Measurements from ENCODE around the gene SLCO3A1.
"Not testable (repeated sequence)": the region's sequence is repeated elsewhere in the genome, so short reads cannot be mapped to it uniquely, and the experiment has no call there.

SLCO3A1 gene

DNA sequence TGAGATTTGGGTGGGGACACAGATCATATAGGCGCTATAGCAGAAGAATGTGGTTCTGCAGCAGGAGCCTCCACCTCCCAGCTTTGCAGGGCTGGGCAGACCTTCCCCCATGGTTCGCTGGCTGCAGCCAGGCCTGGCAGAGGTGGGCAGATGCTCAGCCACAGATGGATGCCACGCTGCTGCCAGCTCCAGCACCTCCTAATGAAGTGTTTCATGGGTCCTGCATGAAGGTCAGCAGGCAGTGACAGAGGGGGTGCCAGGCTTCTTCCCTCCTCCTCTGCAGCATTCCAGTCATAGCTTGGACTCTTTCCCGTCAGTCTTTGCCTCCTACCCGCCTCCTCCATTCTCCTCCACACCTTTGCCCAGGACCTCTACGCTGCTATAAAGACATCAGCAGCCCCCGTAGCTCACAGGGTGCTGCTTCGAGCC lies 85.9 kb downstream of the SLCO3A1 start:
- DNase-seq (ENCODE audit: low read depth in 3 of 3) = no peak

DNA sequence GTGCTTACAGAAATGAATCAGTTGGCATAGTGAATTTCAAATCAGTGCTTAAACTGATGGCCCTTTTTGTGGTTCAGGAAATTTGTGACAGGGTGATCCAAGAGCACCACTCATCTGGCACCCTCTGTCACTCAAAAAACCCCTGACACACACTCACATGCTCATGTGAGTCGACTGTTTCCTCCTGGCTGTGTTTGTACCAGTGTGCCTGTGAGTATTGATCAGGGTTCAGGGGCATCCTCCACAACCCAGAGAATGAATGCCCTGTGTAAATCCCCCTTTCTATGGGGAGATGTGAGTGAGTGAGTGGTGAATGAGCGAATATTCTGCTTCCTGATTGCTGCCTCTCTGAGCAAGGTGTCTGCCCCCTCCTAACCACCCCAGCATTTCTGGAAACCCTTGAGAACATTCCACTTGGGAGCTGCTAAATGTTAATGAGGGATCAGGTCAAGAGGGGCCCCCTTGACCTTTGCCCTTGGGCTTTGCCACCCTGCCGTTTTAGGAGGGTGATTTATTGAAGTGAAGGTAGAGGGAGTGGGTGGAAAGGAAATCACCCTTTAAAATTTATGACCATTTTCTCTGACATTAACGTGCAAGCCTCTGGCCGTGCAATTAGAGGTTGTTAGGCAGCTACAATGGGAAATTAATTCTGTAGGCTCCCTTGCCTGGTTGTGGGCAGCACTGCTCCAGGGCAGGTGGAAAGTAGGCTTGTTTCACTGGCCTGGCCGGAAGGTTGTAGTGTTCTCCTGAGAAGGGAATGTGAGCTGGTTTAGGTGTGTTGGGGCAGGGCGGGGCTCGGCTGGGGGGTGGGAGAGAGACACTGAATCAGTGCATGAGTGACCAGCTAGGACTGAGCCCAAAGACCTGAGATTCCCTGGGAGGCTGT lies 87.2 kb downstream of the SLCO3A1 start:
- DNase-seq (ENCODE audit: low read depth in 3 of 3) = no peak

DNA sequence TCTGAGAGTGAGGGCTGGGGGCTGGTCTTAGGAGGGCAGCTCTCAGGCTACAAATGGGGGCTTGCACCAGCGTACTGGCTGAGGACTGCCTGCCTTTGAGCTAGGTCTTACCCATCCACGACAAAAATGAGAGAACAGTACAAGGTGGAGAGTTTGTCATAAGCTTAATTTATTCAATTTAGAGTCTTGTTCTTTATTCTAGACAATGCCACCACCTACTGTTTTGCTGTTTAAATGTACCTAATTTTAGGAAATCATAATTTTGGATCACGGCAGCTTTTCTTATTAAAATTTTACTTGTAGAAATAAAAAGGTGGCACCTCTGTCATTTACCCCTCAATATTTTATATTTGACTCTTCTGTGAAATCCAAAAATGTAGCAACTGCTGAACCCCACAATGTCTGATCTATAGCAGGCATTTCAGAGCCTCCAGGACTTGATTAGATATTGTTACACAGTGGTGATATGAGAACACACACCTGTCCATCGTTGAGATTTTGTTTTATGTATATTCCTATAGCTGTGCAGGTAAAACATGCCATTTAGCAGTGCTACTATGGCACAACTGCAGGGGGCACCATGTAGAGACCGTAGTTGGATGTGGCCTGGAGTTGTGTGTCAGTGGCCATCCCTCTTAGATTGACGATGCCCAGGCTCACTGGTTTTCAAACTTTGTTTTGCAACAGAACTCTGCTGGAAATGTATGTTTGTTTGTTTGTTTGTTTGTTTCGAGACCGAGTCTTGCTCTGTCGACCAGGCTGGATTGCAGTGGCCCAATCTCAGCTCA lies 88.6 kb downstream of the SLCO3A1 start:
- DNase-seq (ENCODE audit: low read depth in 3 of 3) = no peak

DNA sequence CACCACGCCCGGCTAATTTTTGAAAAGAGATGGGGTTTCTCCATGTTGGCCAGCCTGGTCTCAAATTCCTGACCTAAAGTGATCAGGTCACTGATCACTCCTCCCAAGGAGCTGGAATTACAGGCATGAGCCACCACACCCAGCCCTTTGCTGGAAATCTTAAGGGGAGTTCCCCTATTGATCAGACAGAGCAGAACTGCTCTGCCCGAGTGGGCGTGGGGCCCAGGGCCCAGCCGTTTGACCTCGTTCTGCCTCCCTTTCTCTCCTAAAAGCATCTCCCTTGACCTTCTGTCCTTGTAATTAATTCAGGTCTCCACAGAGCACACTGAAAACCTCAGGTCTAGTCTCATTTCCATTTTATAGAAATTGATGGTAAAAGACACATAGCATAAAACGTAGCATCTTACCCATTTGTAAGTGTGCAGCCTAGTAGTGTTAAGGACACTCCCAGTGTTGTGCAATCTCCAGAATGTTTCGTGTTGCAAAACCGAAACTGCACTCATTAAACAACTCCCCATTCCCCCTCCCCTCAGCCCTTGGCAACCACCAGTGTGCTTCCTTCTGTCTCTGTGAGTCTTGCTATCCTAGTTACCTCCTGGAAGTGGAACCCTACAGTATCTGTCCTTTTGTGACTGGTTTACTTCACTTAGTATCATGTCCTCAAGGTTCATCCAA lies 89.3 kb downstream of the SLCO3A1 start:
- DNase-seq (ENCODE audit: low read depth in 3 of 3) = peak in 1 of 3 experiments; percentile 3

DNA sequence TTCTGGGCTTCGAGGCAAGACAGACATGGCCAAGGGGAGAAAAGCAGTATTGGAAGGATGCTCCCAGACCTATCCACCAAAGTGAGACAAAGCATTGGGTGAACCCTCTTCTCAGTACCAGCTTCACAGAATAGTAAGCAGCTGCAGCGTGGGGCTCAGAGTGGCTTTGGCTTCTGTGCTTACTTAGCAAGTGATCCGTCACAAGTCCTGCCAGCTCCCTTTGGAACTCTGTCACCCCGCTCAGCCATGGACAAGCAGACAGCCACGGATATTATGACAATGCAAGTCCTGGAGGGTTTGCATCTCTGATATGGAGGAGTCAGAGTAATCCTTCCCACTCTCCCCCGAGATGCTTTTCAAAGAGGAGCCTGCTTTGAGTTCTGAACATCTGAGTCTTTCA lies 90.8 kb downstream of the SLCO3A1 start:
- no peak for DNase-seq (ENCODE audit: low read depth in 3 of 3)

DNA sequence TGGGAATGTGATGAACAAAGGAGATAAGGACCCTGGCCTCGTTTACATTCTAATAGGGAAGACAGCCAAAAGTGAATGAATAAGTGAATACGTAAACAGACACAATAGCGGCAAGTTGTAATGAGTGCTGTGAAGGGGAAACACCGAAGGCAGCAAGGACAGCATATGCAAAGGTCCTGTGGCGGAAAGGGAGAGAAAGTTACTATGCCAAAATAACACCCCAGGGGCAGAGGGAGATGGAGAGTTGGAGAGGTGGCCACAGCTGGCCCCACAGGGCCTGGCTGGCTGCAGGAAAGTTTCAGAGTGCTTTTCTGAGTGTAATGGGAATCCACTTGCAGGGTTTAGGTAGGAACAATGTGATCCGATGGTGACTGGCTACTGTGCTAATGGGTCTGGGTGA lies 91.9 kb downstream of the SLCO3A1 start:
- DNase-seq (ENCODE audit: low read depth in 3 of 3) = no peak

DNA sequence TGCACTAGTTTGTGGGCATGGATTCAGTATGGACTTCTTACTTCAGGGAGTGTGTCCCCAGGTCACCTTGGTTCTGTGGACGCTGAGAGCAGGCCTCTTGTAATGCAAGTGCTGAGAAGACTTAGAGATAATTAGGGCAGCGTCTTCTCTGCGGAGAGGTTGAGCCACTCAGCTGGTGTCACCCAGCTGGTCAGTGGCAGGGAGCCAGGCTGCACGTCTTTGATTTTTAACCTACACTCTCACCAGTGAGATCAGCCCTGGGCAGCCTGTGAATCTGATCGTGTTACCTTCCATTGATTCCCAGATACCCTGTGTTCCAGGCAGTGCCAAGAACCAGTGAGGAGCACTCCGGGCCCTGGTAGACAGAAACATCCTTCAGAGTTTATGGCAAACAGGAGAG lies 92.6 kb downstream of the SLCO3A1 start:
- no peak for DNase-seq (ENCODE audit: low read depth in 3 of 3)

DNA sequence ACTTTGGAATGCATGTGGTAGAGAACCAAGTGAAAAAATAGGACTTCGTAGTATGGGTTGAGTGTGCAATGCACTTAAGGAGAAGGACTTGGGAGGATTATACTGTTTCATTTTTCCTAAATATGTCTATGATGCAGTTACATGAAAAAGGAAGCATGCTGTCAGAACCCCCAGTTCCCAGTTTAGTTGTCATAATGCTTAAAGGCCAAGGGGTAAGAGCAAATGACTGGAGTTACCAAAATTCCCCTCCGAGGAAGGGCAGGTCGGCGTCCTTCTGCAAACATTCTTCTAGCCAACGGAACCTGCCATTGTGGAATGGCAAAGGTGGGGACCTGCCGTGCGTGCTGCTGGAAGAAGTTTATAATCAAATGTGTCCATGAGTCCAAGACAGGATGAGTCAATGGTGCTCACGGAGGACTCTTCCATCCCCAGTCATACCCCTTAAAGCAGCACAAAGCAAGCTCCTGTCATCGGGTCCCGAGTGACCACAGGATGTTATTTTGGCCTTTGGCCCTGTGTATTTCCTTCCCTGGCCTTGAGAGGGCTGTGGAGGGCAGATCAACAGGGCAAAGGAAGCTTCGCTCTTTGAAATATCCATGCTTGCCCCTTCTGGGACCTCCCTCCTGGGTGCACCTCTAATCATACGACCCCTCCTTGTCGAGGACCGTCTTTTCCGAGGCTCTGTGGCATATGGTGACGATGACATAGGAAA lies 93.2 kb downstream of the SLCO3A1 start:
- no peak for DNase-seq (ENCODE audit: low read depth in 3 of 3)

DNA sequence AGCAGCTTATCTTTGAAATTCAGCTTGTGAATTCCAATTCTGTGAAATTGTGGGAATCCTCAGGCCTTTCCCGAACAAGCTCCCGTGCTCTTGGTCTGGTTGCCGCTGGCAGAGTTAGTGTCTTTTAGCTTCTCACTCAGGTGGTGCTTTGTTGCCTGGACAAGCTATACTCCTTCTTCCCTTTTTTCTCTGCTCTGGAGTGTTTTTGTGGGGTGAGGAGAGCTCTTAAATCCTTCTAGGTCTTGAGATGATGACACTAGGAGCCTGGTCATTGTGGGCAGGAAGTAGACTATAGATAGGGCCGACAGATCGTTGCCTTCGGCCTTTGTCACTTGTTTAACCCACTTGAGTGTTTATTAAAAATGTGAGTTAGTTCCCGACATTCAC lies 93.8 kb downstream of the SLCO3A1 start:
- DNase-seq (ENCODE audit: low read depth in 3 of 3) = no peak

DNA sequence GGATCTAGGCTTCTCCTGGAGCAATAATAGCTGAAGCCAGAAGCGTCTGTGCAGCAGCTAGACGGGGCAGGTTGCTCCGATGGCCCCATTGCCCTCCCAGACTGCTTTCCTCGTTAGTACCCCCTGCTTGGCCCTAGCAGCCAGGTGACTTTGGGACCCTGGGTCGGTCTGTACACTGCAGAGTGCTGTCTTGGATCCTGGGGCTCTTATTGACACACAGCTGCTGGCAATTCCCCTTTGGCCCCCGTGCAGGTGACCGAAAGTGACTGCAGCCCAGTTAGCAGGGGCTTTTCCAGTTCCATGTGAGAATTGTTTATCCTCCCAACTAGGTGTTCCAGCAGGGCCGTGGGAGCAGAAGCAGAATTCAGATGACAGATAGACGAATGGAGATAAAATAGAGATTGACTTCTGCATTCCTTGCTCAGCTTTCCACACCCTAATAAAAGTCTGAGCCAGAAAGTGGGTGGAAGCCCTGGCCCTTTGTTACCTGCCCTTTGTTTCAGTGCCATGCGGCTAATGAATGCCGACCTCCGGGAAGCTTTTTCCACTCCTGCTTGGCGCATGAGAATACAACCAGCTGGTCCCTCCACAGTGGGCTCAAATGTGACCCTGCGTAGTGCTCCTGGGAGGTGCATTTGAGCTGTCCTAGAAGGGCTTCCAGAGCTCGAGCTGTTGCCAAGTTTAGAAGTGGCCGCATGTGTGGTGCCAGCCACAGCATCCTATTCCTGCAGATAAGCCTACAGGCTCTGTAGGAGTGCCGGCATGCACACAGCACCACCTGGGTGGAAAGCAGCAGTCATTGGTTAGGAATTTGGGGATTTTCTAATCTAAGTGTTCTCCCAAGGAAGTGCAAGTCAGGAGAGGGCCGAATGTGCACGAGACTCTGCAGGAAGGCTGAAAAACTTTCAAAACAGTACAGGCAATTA lies 94.4 kb downstream of the SLCO3A1 start:
- no peak for DNase-seq (ENCODE audit: low read depth in 3 of 3)

DNA sequence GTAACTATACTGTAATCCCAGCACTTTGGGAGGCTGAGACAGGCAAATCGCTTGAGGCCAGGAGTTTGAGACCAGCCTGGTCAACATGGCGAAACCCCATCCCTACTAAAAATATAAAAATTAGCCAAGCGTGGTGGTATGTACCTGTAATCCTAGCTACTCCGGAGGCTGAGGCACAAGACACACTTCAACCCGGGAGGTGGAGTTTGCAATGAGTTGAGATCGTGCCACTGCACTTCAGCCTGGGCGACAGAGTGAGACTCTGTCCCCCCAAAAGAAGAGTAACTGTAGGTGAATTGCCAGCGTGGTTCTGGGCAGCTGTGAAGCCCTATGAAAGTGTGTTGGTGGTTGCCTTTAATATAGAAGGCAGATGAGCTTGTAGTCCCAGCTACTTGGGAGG lies 95.9 kb downstream of the SLCO3A1 start:
- DNase-seq (ENCODE audit: low read depth in 3 of 3) = no peak

DNA sequence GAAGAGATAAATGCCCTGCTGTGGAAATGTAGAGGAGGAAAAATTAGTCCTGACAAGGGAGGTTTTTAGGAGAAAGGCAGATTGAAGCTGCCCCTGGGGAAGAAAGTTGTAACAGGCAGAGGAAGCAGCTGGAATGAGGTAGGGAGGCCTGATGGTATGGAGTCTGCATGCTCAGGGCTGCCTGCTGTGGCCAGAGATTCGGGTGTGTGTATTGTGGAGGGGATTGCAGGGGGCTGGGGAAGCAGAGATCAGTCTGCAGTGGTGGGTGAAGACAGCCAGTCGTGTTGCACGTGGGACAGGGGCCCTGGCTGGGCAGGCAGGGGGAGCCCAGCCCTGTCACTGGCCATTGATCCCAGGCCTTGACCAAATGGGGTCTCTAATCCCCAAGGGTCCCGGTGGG lies 96.5 kb downstream of the SLCO3A1 start:
- DNase-seq (ENCODE audit: low read depth in 3 of 3) = no peak

DNA sequence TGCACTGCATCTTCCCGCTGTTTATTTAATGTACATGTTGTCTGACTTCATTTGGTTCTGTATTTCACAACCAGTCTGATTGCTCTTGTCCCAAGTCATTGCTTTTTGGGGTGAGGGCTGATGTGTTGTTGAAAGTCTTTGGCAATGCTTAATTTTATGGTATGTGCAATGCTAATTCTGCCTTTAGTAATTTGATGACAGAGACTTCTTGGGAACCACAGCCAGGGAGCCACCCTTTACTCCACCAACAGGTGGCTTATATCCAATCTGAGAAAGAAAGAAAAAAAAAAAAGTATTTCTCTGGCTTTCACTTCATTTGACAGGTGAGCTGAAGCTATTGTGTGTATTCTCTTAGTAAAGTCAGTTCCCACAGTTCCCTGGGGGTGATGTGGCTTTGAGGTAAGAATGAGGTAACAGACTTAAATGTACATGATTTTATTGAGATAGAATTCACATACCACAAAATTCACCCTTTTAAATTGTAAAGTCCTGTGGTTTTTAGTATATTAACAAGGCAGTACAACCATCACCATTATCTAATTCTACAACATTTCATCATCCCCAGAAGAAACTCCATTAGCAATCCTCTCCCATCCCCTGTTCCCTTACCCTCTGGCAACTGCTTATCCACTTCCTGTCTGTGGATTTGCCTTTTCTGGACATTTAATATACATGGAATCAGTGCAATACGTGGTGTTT lies 97.3 kb downstream of the SLCO3A1 start:
- no peak for DNase-seq (ENCODE audit: low read depth in 3 of 3)

DNA sequence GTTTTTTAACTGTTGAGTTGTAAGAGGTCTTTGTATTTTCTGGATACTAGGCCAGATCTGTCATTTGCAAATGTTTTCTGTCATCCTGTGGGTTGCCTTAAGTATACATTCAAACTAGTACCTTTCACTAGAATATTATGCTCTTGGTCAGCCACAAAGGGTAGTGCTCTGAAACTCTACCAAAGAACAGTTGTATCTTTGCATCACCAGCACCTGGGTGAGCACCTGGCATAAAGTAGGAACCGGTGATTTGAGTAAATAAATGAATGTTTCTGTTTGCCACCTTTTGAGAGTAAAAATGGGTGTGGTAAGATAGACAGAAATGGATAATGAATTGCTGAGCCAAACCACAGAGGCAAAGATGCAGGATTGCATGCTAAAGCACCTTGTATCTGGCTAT lies 98.7 kb downstream of the SLCO3A1 start:
- DNase-seq (ENCODE audit: low read depth in 3 of 3) = no peak

DNA sequence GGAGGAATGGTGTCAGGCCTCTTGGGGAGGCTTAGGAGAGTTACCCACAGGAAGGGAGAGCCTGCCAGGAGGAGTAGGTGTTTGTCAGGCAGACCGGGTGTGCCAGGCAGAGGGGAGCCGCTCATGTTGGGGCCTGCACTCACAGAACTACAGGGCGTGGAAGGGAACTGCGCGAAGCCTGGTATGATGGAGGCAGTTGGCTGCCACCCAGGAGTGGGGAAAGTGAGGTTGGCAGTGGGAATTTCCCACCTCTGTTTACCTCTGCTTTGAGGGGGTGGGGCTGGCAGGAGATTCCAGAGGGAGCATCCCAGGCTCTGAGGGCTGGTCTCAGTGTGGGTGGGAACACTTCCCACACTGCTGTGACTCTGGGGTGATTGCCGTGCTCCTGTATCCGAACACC lies 99.9 kb downstream of the SLCO3A1 start:
- no peak for DNase-seq (ENCODE audit: low read depth in 3 of 3)

DNA sequence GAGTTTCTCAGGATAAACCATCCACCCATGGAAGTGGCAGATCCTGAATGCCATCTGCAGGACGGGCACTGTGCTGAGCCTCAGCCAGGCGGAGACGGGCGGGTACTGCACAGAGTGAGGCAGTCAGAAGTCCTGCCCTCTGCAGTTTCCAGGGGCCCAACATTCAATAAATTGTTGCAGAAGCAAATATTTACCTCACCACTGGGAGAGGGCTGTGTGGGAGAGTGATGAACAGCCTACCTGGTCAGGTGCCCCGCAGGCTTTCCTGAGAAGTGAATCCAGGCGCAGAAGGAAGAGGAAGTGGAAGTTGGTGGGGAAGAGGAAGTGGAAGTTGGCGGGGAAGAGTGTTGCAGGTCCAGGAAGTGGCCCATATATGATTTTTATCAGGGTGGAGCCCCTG lies 100.8 kb downstream of the SLCO3A1 start:
- no peak for DNase-seq (ENCODE audit: low read depth in 3 of 3)

DNA sequence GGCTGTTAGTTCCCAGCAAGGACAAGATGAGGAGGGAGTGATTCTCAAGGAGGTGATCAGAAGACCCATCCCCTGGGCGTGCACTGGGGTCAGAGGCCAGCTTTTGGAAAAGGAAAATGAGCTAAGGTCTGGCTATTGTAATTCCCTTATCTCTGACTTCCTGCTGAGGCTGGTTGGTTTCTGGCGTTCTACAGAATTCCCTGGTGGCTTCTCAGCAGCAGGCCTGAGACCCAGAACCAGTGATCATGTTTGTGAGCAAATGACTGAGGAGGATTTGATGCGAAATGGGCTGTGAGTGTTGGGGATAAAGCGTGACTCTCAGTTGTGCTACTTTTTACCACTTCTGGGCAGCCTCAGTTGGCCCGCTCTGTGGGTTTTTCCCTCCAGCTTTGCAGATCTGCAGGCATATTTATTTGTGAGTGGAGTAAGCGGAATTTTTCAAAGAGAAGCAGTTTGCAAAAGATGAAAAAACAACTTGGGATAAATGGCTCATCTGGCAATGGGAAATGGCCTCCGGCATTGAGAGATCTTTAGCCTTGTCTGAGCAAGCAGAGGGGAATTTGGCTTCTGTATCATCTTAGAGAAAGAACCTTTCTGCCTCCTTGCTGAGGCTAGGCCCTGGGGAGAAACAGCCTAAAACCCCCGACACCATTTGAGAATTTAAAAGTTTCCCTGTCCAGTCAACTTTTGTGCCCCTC lies 102.7 kb downstream of the SLCO3A1 start:
- DNase-seq (ENCODE audit: low read depth in 3 of 3) = no peak

DNA sequence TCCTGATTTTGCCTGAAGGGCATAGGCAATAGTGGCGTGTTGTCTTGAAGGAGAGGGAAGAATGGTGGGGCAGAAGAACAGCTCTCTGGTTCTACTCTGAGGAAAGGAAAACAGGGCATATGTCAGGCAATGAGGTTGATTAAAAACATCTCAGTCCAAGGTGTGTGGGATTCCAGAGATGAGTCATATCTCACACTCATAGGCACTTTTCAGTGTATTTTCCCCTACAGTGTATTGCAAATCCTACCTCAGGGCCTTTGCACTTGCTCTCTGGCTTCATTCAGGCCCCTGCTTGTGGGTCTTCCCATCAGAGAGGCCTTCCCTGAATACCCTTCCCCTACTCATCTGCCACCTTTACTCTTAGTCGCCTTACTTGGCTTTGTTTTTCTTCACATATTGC lies 107.8 kb downstream of the SLCO3A1 start:
- DNase-seq (ENCODE audit: low read depth in 3 of 3) = no peak

DNA sequence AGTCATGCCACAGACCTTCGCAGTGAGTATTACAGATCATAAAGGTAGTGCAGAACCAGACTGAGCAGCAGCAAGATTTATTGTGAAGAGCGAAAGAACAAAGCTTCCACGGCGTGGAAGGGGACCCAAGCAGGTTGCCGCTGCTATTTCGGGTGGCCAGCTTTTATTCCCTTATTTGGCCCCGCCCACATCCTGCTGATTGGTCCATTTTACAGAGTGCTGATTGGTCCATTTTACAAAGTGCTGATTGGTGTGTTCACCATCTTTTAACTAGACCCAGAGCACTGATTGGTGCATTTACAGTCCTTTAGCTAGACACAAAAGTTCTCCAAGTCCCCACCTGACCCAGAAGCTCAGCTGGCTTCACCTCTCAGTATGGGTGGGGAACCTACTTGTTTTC lies 110.2 kb downstream of the SLCO3A1 start:
- not testable (repeated sequence) for DNase-seq (ENCODE audit: low read depth in 3 of 3)

Measured in stimulated activated CD4-positive, alpha-beta T cell treated with anti-CD3 and anti-CD28 coated beads, TNF-alpha, amount 100 ng/mL, for 4 hours (primary cell).